Activated T-cell treated with anti-CD3 and anti-CD28 coated beads, Interleukin-2, amount 50 U/mL, for 1 hour (primary cell): ENCODE results near the gene RLN3.
"Not testable (repeated sequence)": the region's sequence is repeated elsewhere in the genome, so short reads cannot be mapped to it uniquely, and the experiment has no call there.

ENCODE experiments used
- DNase-seq: peaks from one replicate; pipeline ENCODE4 v3.0.0-alpha.2; 2020

RLN3 gene

GRCh38 chr19:14023404-14024235 lies 4.3 kb upstream of the RLN3 start:
- DNase-seq = no peak

GRCh38 chr19:14026652-14027192 lies 1.2 kb upstream of the RLN3 start:
- not testable (repeated sequence) for DNase-seq

DNA sequence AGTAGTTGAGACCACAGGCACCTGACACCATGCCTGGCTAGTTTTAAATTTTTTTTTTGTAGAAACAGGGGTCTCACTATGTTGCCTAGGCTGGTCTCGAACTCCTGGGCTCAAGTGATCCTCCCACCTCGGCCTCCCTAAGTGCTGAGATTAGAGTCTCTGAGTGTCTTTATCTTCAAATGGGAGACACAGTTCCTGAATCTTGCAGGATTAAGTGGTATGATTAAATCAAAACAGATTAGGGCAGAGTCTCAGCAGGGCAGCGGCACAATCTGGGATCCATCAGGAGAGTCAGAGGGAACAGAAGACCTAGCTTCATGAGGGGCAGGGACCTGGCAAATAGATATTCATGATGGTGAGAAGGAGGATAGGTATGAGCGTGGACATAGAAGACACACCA lies 953 bp downstream of the RLN3 start:
- DNase-seq = no peak

GRCh38 chr19:14030997-14031718 lies 3.2 kb downstream of the RLN3 start:
- DNase-seq = no peak

DNA sequence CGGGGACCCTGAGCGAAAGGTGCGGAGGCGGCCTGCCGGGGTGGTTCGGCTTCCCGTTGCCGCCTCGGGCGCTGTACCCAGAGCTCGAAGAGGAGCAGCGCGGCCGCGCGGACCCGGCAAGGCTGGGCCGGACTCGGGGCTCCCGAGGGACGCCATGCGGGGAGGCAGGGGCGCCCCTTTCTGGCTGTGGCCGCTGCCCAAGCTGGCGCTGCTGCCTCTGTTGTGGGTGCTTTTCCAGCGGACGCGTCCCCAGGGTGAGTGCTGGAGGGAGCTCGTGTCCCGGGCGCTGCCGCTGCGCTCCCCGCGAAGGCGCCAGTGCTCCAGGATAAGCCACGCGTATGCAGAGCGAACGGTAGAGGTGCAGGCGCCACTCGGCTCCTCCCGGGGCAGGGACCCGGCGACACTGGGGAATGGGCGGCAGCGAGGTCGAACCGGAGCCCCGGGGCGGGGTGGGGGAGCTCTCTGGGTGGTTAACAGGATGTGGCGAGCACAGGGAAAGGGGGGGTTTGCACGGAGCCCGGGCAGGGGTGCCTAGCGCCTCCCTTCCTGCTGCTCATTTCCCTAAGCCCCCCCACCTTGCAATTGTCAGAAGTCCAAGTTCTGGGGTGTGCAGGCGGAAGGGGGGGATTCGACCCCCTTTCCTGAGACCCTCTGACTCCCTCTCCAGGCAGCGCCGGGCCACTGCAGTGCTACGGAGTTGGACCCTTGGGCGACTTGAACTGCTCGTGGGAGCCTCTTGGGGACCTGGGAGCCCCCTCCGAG lies 4.0 kb downstream of the RLN3 start, which contains the start of gene IL27RA:
IL27RA (plus strand) TSS at position 44 of the 762 bp plus-strand sequence; CDS start at position 155, 111 bp downstream.
- peak; percentile 82 for DNase-seq

GRCh38 chr19:14033946-14034345 lies 6.0 kb downstream of the RLN3 start:
- DNase-seq = no peak

GRCh38 chr19:14035159-14035558 lies 7.2 kb downstream of the RLN3 start:
- DNase-seq = not testable (repeated sequence)

DNA sequence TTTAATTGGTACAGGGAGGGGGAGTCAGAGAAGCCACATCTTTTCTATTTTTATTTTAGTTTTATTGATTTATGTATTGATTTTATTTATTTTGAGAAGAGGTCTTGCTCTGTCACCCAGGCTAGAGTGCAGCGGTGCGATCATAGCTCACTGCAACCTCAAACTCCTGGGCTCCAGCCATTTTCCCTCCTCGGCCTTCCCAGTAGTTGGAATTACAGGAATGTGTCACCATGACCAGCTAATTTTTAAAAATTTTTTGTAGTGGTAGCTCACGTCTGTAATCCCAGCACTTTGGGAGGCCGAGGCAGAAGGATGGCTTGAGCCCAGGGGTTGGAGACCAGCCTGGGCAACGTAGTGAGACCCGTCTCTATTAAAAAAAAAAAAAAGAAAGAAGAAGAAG lies 7.8 kb downstream of the RLN3 start:
- no peak for DNase-seq

GRCh38 chr19:14039181-14039580 lies 11.2 kb downstream of the RLN3 start:
- no peak for DNase-seq

- DNase-seq = peak; percentile 34
Measured at GRCh38 chr19:14042659-14043608, 15.0 kb downstream of the RLN3 start.

DNA sequence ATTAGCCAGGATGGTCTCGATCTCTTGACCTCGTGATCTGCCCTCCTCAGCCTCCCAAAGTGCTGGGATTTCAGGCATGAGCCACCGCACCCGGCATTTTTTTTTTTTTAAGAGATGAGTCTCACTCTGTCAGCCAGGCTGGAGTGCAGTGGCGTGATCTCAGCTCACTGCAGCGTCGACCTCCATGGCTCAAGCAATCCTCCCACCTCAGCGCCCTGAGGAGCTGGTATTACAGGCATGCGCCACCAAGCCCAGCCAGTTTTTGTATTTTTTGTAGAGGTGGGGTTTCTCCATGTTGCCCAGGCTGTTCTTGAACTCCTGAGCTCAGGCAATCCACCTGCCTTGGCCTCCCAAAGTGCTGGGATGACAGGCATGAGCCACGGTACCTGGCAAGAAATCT lies 19.9 kb downstream of the RLN3 start:
- DNase-seq = not testable (repeated sequence)

DNA sequence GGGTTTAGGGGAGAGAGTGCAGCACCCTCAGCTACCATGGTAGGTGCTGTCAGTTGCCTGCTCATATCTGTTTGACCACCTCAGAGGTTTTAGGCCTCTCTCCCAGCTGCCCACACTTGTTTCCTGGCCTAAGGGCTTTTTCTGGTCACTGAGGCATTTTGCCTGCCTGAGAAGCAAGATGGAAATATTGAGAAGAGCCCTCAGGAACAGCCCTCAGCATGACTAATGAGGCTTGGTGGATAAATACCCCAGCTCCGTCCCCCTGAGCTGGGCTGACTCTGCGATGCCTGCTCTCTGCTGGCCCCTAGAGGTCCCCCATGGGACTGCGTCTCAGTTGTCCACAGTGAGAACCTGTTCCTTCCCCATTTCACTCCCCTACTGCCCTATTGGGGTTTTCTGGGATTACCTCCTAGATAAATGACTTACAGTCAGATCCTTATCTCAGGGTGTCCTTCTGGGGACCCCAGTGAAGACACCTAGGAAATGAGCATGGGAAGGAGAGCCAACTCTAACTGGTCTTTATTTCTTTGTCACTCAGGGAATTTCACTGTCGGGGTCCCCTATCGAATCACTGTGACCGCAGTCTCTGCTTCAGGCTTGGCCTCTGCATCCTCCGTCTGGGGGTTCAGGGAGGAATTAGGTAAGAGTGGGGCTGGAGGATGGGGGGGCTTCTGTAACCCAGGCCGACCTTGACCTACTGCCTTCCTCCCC lies 20.6 kb downstream of the RLN3 start:
- DNase-seq = peak; percentile 84

GRCh38 chr19:14050512-14050911 lies 22.6 kb downstream of the RLN3 start:
- no peak for DNase-seq

DNA sequence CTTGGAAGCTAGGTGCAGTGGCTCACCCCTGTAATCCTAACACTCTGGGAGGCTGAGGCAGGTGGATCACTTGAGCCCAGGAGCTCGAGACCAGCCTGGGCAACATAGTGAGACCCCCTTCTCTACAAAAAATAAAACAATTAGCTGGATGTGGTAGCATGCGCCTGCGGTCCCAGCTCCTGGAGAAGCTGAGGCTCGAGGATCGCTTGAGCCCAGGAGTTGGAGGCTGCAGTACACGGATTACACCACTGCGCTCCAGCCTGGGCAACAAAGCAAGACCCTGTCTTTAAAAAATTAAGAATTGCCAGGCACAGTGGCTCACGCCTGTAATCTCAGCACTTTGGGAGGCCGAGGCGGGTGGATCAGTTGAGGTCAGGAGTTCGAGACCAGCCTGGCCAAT lies 23.0 kb downstream of the RLN3 start:
- not testable (repeated sequence) for DNase-seq

DNA sequence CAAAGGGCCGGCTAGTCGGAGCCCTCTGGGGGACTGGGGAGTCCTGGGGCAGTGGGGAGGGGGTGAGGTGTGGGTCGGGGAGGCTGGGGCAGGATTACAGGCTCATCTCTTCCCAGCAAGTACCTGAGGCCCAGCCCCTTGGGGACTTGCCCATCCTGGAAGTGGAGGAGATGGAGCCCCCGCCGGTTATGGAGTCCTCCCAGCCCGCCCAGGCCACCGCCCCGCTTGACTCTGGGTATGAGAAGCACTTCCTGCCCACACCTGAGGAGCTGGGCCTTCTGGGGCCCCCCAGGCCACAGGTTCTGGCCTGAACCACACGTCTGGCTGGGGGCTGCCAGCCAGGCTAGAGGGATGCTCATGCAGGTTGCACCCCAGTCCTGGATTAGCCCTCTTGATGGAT lies 24.0 kb downstream of the RLN3 start:
- no peak for DNase-seq

- no peak for DNase-seq
Measured at GRCh38 chr19:14052470-14052869, 24.5 kb downstream of the RLN3 start.

DNA sequence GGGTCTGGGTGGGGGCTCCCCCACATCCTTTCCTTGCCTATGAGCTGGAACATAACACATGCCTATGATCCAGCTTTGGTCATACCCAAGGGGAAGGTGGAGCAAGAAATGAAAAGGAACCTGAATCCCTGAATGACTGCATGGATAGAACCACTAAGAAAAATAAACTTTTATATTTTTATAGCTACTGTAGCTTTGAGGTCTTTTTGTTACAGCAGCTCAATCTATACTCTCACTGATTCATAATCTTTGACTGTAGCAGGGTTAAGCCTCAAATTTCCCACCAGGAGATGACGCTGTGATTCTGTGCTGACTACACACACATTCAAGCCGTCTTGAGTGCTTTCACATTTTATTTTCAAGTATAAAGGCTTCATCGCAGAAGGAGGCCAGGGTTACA lies 25.1 kb downstream of the RLN3 start:
- no peak for DNase-seq

DNA sequence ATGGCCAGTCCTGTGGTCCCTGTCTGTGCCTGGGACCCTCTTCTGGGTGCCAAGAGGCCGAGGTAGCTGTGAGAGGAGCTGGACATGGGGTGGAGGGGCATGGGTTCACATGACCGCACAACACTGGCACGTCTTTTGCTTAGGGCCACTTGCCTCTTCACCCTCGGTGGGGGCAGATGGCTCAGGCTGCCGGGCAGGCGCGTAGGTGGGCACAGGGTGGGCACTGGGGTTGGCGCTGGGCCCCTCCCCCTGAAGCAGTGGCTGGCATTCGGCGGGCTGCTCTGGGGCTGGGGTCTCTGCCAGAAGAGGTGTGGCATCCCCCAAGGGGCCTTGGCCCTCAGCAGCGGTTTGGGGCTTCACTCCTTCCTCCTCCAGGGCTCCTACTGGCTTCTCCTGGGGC lies 25.6 kb downstream of the RLN3 start:
- DNase-seq = no peak

DNA sequence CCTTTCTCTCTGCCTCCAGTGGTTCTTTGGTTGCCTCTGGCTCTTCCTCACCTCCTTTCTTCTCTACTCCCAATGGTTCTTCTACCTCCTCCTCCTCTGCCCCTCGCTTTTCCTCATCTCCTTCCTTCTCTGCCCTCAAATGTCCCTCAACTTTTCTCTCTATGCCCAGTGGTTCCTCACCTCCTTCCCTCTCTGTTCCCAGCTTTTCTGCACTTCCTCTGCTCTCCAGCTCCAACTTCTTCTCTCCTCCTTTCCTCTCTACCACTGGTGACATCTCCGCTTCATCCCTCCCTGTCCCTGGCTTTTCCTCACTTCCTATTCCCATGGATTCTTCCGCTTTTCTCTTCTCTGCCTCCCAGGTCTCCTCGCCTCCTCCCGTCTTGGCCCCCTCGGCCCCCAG lies 26.2 kb downstream of the RLN3 start:
- no peak for DNase-seq

DNA sequence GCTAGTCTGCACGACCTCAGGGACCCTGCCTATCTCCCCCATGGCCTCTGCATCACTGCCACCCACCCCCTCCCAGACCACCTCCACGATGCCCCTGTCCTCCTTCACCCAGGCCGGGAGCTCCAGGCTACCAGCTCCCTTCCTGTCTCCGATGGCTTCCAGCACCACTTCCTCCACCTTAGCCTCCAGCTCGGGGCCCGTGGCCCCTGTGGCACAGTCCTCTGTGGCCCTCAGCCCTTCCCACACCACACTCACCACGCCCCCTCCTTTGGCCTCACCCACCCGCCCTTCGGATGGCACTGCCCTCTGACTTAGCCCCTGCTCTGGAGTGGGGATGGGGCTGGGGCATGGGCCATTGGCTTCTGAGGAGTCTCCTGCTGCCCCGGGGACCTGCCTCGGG lies 26.8 kb downstream of the RLN3 start:
- no peak for DNase-seq

GRCh38 chr19:14055396-14055795 lies 27.4 kb downstream of the RLN3 start:
- no peak for DNase-seq
